HUDEP-2 (cell line): ENCODE data around the gene PCDHB16.
"Not testable (repeated sequence)": the region's sequence is repeated elsewhere in the genome, so short reads cannot be mapped to it uniquely, and the experiment has no call there.

Source experiments
- DNase-seq, 76 experiments: peaks; one replicate each; lab custom pipeline; 2025; ENCODE audit not compliant: unreplicated experiment in 76 of 76; lab: John Stamatoyannopoulos, UW

The PCDHB16 gene

DNA sequence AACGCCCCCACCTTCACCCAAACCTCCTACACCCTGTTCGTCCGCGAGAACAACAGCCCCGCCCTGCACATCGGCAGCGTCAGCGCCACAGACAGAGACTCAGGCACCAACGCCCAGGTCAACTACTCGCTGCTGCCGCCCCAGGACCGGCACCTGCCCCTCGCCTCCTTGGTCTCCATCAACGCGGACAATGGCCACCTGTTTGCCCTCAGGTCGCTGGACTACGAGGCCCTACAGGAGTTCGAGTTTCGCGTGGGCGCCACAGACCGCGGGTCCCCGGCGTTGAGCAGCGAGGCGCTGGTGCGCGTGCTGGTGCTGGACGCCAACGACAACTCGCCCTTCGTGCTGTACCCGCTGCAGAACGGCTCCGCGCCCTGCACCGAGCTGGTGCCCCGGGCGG is 42.7 kb downstream of the PCDHB16 start:
- not testable (repeated sequence) for DNase-seq

DNA sequence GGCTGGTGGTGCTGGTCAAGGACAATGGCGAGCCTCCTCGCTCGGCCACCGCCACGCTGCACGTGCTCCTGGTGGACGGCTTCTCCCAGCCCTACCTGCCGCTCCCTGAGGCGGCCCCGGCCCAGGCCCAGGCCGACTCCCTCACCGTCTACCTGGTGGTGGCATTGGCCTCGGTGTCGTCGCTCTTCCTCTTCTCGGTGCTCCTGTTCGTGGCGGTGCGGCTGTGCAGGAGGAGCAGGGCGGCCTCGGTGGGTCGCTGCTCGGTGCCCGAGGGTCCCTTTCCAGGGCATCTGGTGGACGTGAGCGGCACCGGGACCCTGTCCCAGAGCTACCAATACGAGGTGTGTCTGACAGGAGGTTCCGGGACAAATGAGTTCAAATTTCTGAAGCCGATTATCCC is 43.2 kb downstream of the PCDHB16 start:
- not testable (repeated sequence) for DNase-seq

DNA sequence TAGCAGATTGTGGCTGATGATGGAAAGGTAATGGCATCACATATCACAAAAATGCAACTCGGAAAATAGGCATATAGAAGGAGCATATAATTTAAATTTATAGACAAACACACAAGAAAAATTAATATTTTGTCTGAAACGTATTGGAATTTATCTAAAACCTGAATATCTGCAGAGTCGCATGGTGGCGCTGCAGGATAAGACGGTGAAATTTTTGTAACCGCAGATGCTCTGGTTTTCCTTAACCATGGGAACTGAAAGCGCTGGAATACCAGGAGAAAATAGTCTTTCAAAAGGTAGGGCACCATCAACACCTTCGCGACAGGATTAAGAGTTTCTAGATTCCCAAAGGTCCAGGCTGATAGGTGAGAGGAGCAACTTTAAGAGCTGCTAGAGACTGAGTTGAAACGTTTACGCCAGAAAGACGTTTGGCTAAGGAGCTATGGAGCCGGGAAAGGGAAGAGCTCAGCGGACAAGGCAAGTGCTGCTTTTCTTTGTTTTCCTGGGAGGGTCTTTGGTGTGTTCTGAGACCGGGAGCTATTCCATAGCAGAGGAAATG is 52.0 kb downstream of the PCDHB16 start:
- DNase-seq: no peak
